H1 (cell line): ENCODE results near the gene TMPRSS13. TPM values are rescaled to one million over a fixed set of nuclear protein-coding genes. Genes with fewer than 3 reads are reported as not detected.

Experiments used
- CTCF ChIA-PET: fragments of 300-600 bp; sonication (Branson Sonifier 250); formaldehyde crosslinking; loops from one replicate; lab custom pipeline; 2021; ENCODE audit not compliant: partially characterized antibody; lab: Charles Lee
- POLR2A ChIA-PET: fragments of 300-600 bp; sonication (Branson Sonifier 250); formaldehyde crosslinking; loops from one replicate; lab custom pipeline; 2021; ENCODE audit warnings: inconsistent platforms; ENCODE audit not compliant: partially characterized antibody; lab: Charles Lee
- DNase-seq, 2 experiments: peaks; one replicate each; pipeline versions ENCODE4 v3.0.0 to v3.0.0-alpha.2; 2010 to 2022; ENCODE audit warnings: low spot score in 2 of 2, low read depth in 1 of 2, mixed read lengths in 1 of 2
- FAIRE-seq: peaks from 2 replicates; lab custom pipeline; 2011; peaks lifted over from hg19 to GRCh38; lab: Jason Lieb, UNC
- H2AFZ ChIP-seq: 2 replicates; pipeline ENCODE4 v1.8.1; 2012; ENCODE audit warnings: low read length, inconsistent platforms
- H2AK5ac ChIP-seq: 2 replicates; pipeline ENCODE4 v1.6.1; 2013; ENCODE audit warnings: low read depth, low read length
- H2BK120ac ChIP-seq: replicated peaks from 2 replicates; pipeline ENCODE3; 2013; ENCODE audit warnings: low read depth, low read length, inconsistent platforms
- H2BK12ac ChIP-seq: 2 replicates; pipeline ENCODE4 v1.6.1; 2013; ENCODE audit warnings: low read depth, low read length
- H2BK15ac ChIP-seq: 2 replicates; pipeline ENCODE4 v1.6.1; 2013; ENCODE audit warnings: low read length
- H2BK20ac ChIP-seq: 2 replicates; pipeline ENCODE4 v1.6.1; 2013; ENCODE audit warnings: low read length
- H2BK5ac ChIP-seq: 2 replicates; pipeline ENCODE4 v1.6.1; 2013; ENCODE audit warnings: low read depth, low read length
- H3K14ac ChIP-seq: 2 replicates; pipeline ENCODE4 v1.6.1; 2013; ENCODE audit warnings: inconsistent platforms; ENCODE audit not compliant: insufficient read length
- H3K18ac ChIP-seq: 2 replicates; pipeline ENCODE4 v1.6.1; 2013; ENCODE audit warnings: low read length; ENCODE audit errors: extremely low read depth
- H3K23ac ChIP-seq: 2 replicates; pipeline ENCODE4 v1.6.1; 2013; ENCODE audit warnings: inconsistent platforms; ENCODE audit not compliant: insufficient read length
- H3K23me2 ChIP-seq: 2 replicates; pipeline ENCODE4 v1.6.1; 2013; ENCODE audit warnings: low read depth, low read length
- H3K27ac ChIP-seq: 2 replicates; pipeline ENCODE4 v1.6.1; 2011; ENCODE audit warnings: low read depth, low read length, inconsistent platforms
- H3K27me3 ChIP-seq, 4 experiments: replicated peaks in 1 of 4; 1 replicate in 1 of 4; 2 replicates in 3 of 4; pipeline versions ENCODE4 v1.6.1 to v1.8.1; 2011 to 2013; ENCODE audit warnings: low read length in 3 of 4, mild to moderate bottlenecking in 3 of 4, inconsistent platforms in 2 of 4, mixed read lengths in 2 of 4, moderate library complexity in 1 of 4; ENCODE audit not compliant: control insufficient read depth in 3 of 4, insufficient read depth in 3 of 4; ENCODE audit errors: extremely low read depth in 1 of 4
- H3K36me3 ChIP-seq, 4 experiments: 2 replicates each; pipeline versions ENCODE4 v1.6.1 to v1.8.1; 2011 to 2013; ENCODE audit warnings: mild to moderate bottlenecking in 4 of 4, low read length in 3 of 4, moderate library complexity in 2 of 4, control low read depth in 1 of 4, inconsistent platforms in 1 of 4; ENCODE audit not compliant: insufficient read depth in 4 of 4, control insufficient read depth in 2 of 4
- H3K4ac ChIP-seq: replicated peaks from 2 replicates; pipeline ENCODE3; 2013; ENCODE audit warnings: low read length, low read depth, mixed read lengths, inconsistent platforms; ENCODE audit not compliant: insufficient read length
- H3K4me1 ChIP-seq, 4 experiments: replicated peaks in 1 of 4; 1 replicate in 1 of 4; 2 replicates in 3 of 4; pipeline versions ENCODE4 v1.6.1 to v1.8.1; 2011 to 2013; ENCODE audit warnings: low read length in 3 of 4, inconsistent platforms in 2 of 4, mixed read lengths in 1 of 4; ENCODE audit not compliant: insufficient read depth in 4 of 4, control insufficient read depth in 3 of 4
- H3K4me2 ChIP-seq, 2 experiments: 2 replicates each; pipeline versions ENCODE4 v1.6.1 to v1.8.1; 2011 to 2013; ENCODE audit warnings: low read depth in 2 of 2, low read length in 2 of 2, control low read depth in 1 of 2, inconsistent platforms in 1 of 2, mild to moderate bottlenecking in 1 of 2; ENCODE audit not compliant: insufficient read depth in 1 of 2
- H3K4me3 ChIP-seq, 4 experiments: fragments of 200-600, 300-600 bp in 1 of 4; sonication (generic), shearing (Covaris generic), sonication (Bioruptor Twin) in 1 of 4; 2 replicates each; pipeline versions ENCODE4 v1.5.1 to v1.8.1; 2011 to 2016; ENCODE audit warnings: low read length in 4 of 4, low read depth in 3 of 4, control low read depth in 2 of 4, inconsistent platforms in 2 of 4, mild to moderate bottlenecking in 2 of 4, mixed read lengths in 1 of 4, moderate library complexity in 1 of 4; ENCODE audit not compliant: insufficient read depth in 2 of 4; ENCODE audit errors: extremely low read depth in 1 of 4
- H3K56ac ChIP-seq: replicated peaks from 2 replicates; pipeline ENCODE3; 2013; ENCODE audit warnings: low read depth, mild to moderate bottlenecking, mixed read lengths, low read length, inconsistent platforms; ENCODE audit not compliant: insufficient read length
- H3K79me1 ChIP-seq: 2 replicates; pipeline ENCODE4 v1.6.1; 2013; ENCODE audit warnings: low read depth, low read length, control low read depth
- H3K79me2 ChIP-seq, 2 experiments: 2 replicates each; pipeline versions ENCODE4 v1.6.1 to v1.8.1; 2012 to 2013; ENCODE audit warnings: low read length in 2 of 2, mild to moderate bottlenecking in 2 of 2, inconsistent platforms in 1 of 2; ENCODE audit not compliant: insufficient read depth in 2 of 2, control insufficient read depth in 1 of 2
- H3K9ac ChIP-seq, 4 experiments: replicated peaks in 1 of 4; 1 replicate in 1 of 4; 2 replicates in 3 of 4; pipeline versions ENCODE4 v1.6.1 to v1.8.1; 2011 to 2013; ENCODE audit warnings: low read depth in 3 of 4, low read length in 3 of 4, control low read depth in 2 of 4, mild to moderate bottlenecking in 2 of 4, moderate library complexity in 2 of 4, inconsistent platforms in 1 of 4; ENCODE audit errors: extremely low read depth in 1 of 4
- H3K9me3 ChIP-seq, 2 experiments: 2 replicates each; pipeline versions ENCODE4 v1.6.1 to v1.8.1; 2012 to 2013; ENCODE audit warnings: mild to moderate bottlenecking in 2 of 2, moderate library complexity in 2 of 2, control low read depth in 1 of 2, inconsistent platforms in 1 of 2, low read depth in 1 of 2, low read length in 1 of 2, mixed read lengths in 1 of 2; ENCODE audit not compliant: insufficient read depth in 2 of 2
- H4K20me1 ChIP-seq, 2 experiments: replicated peaks in 1 of 2; 2 replicates each; pipeline versions ENCODE3 to v1.8.1; 2011 to 2013; ENCODE audit warnings: inconsistent platforms in 2 of 2, low read length in 2 of 2, mild to moderate bottlenecking in 1 of 2; ENCODE audit not compliant: insufficient read depth in 2 of 2, control insufficient read depth in 1 of 2
- H4K5ac ChIP-seq: 2 replicates; pipeline ENCODE4 v1.6.1; 2013; ENCODE audit warnings: low read length, low read depth, mixed read lengths, inconsistent platforms; ENCODE audit not compliant: insufficient read length
- H4K8ac ChIP-seq: 2 replicates; pipeline ENCODE4 v1.8.0; 2013; ENCODE audit warnings: mild to moderate bottlenecking, moderate library complexity, low read length, inconsistent platforms; ENCODE audit not compliant: insufficient read depth; ENCODE audit errors: extremely low read depth
- H4K91ac ChIP-seq: replicated peaks from 2 replicates; pipeline ENCODE3; 2013; ENCODE audit warnings: low read length, mixed read lengths, inconsistent platforms; ENCODE audit not compliant: insufficient read length
- SP1 ChIP-seq: IDR thresholded peaks from 2 replicates; pipeline ENCODE4 v1.6.1; 2011; ENCODE audit warnings: low read depth, low read length
- SP4 ChIP-seq: IDR thresholded peaks from 2 replicates; pipeline ENCODE4 v1.6.1; 2012; ENCODE audit warnings: low read length, inconsistent platforms
- TAF1 ChIP-seq: IDR thresholded peaks from 2 replicates; pipeline ENCODE4 v1.6.1; 2011; ENCODE audit warnings: mild to moderate bottlenecking, low read depth, low read length
- WGBS, 2 experiments: shearing (Covaris generic) in 1 of 2; methylation state at CpG; one replicate each; pipeline versions ENCODE4 v1.1.6 to v1.1.7; 2013 to 2015; ENCODE audit warnings: low lambda C conversion rate in 2 of 2, mixed read lengths in 2 of 2, inconsistent platforms in 1 of 2, low coverage in 1 of 2, missing lambda C conversion rate in 1 of 2; ENCODE audit not compliant: insufficient replicate concordance in 2 of 2, insufficient coverage in 1 of 2, insufficient read length in 1 of 2; ENCODE audit errors: extremely low coverage in 1 of 2, missing lambda C conversion rate in 1 of 2; 5-methylcytosine and 5-hydroxymethylcytosine counted together
- polyA plus RNA-seq, 7 experiments: library from polyadenylated mRNA; depleted of rRNA in 3 of 7; stranded (reverse) in 5 of 7; unstranded in 2 of 7; fragments of >200 nt in 5 of 7; fragments of 200-250 nt in 2 of 7; gene quantifications; 1 replicate in 5 of 7; 2 replicates in 1 of 7; 4 replicates in 1 of 7; pipeline versions ENCODE4 v1.2.1 to v1.2.3, GENCODE V29; 2011 to 2013; ENCODE audit warnings: missing spikeins in 2 of 7, mixed read lengths in 2 of 7
- total RNA-seq: library from RNA; stranded (reverse); fragmentation: NEBNext Ultra II Directional; extraction: Animal tissue kit (Norgen Biotek cat#: 25700); gene quantifications from 2 replicates; pipeline ENCODE4 v1.2.1, GENCODE V29; 2021

TMPRSS13 gene
- total and polyA plus RNA-seq, 2 of the 8 experiments (the other 6 are each of a cell fraction or from before 2014, with no cell fraction given): 0.61 to 0.79 TPM

GRCh38 chr11:117941976-117942654 is 12.9 kb upstream of the TMPRSS13 start:
- TF ChIP-seq SP4: no peak
- no peak for TF ChIP-seq TAF1
- TF ChIP-seq SP1: no peak
- Histone ChIP-seq H2BK12ac (no peak overlapping the region), H3K56ac (no peak overlapping the region), H4K8ac (no peak overlapping the region), H4K20me1 (no peaks in the 10 kb centered on the region), H4K91ac (no peak overlapping the region), H3K14ac (no peak overlapping the region), H3K9ac (no peak overlapping the region), H2BK5ac (no peak overlapping the region), H2BK120ac (no peak overlapping the region), H3K79me1 (no peaks in the 10 kb centered on the region), H3K4me2 (no peak overlapping the region), H3K27ac (no peak overlapping the region), H3K79me2 (no peaks in the 10 kb centered on the region), H3K36me3 (no peaks in the 10 kb centered on the region), H3K4me3 (no peak overlapping the region), H3K18ac (no peak overlapping the region), H3K23ac (no peak overlapping the region), H3K23me2 (no peaks in the 10 kb centered on the region), H3K4ac (no peak overlapping the region), H3K9me3 (no peaks in the 10 kb centered on the region), H2AFZ (no peak overlapping the region), H3K27me3 (no peaks in the 10 kb centered on the region; a peak in 1 of 7 replicates), H3K4me1 (0 out of 7 replicates have a peak, but pooled peaks cover 0 to 2% (median 0%) of the 10 kb centered on the region in 4 experiments), H2AK5ac (no peak overlapping the region), H4K5ac (no peak overlapping the region), H2BK15ac (no peak overlapping the region), H2BK20ac (no peak overlapping the region)
- 90% methylated on average over 5 of the region's 6 CpGs; no CpG with 5 or more reads in 1 of the 2 experiments for WGBS, 2 experiments
- no peak for DNase-seq
- ChIA-PET CTCF (interaction anchor here (0.6 to 7.2 kb wide), 15 partner anchors 10 to 134 kb away, joined by 3 to 173 read pairs (median 4); partner anchors contain the start of gene TMPRSS13), POLR2A (no interaction called here)
- no peak for FAIRE-seq
